HCT116 (cell line): Measurements from ENCODE around the gene C21orf91. TPM values are rescaled to one million over a fixed set of nuclear protein-coding genes. Genes with fewer than 3 reads are reported as not detected.

Experiments
- ATAC-seq: fragments of 200-7000 bp; cut with Tn5 transposase; 2 replicates; pipeline ENCODE4 v1.9.1; 2020; ENCODE audit warnings: mild to moderate bottlenecking, moderate library complexity
- BruUV-seq: library from RNA; stranded (reverse); fragments of 400-500 nt; replicated peaks from 2 replicates; lab custom pipeline; 2021; lab: Mats Ljungman, UMichigan
- CTCF ChIA-PET: fragments of 300-600 bp; sonication (Branson Sonifier 250); formaldehyde crosslinking; loops from one replicate; lab custom pipeline; 2021; ENCODE audit warnings: antibody characterized with exemption; lab: Charles Lee
- POLR2A ChIA-PET: fragments of 300-600, 350-600 bp; sonication (Branson Sonifier 250); formaldehyde crosslinking; loops from one replicate; lab custom pipeline; 2021; ENCODE audit warnings: antibody characterized with exemption; lab: Charles Lee
- RAD21 ChIA-PET, 2 experiments: fragments of 300-600 bp; sonication (Branson Sonifier 250); formaldehyde crosslinking; loops; one replicate each; lab custom pipeline; 2023; ENCODE audit warnings: low total read pairs in 2 of 2; ENCODE audit not compliant: uncharacterized antibody in 2 of 2, unreplicated experiment in 2 of 2, low non-redundant PET in 1 of 2; lab: Charles Lee
- DNase-seq: peaks from one replicate; pipeline ENCODE4 v3.0.0-alpha.2; 2010; ENCODE audit warnings: low read depth, low spot score
- H2AFZ ChIP-seq: fragments of 200-600 bp; shearing (Covaris generic), sonication (generic); 2 replicates; pipeline ENCODE4 v1.6.1; 2017; ENCODE audit warnings: low read depth, mixed run types, mixed read lengths, antibody characterized with exemption, low read length; ENCODE audit not compliant: poor library complexity, severe bottlenecking
- H3K27ac ChIP-seq: 2 replicates; pipeline ENCODE4 v1.5.1; 2012; ENCODE audit warnings: low read depth, low read length
- H3K27me3 ChIP-seq: fragments of 200-600 bp; sonication (generic); 2 replicates; pipeline ENCODE4 v1.6.1; 2016; ENCODE audit warnings: mixed run types, low read length, mixed read lengths; ENCODE audit not compliant: insufficient read depth
- H3K36me3 ChIP-seq, 2 experiments: fragments of 200-500 bp in 1 of 2; fragments of 200-600 bp in 1 of 2; sonication (Bioruptor generic) in 1 of 2; sonication (generic) in 1 of 2; 2 replicates each; pipeline versions ENCODE4 v1.5.1 to v1.6.1; 2014 to 2016; ENCODE audit warnings: low read length in 2 of 2, inconsistent platforms in 1 of 2, mixed read lengths in 1 of 2, mixed run types in 1 of 2; ENCODE audit not compliant: insufficient read depth in 2 of 2, control insufficient read depth in 1 of 2
- H3K4me1 ChIP-seq, 2 experiments: fragments of 200-600 bp in 1 of 2; sonication (generic) in 1 of 2; 2 replicates each; pipeline versions ENCODE4 v1.5.1 to v1.6.1; 2012 to 2017; ENCODE audit warnings: low read length in 2 of 2, inconsistent platforms in 1 of 2, mild to moderate bottlenecking in 1 of 2, mixed read lengths in 1 of 2, mixed run types in 1 of 2, moderate library complexity in 1 of 2; ENCODE audit not compliant: insufficient read depth in 2 of 2, control insufficient read depth in 1 of 2
- H3K4me2 ChIP-seq: fragments of 200-600 bp; sonication (generic); 2 replicates; pipeline ENCODE4 v1.6.1; 2017; ENCODE audit warnings: mixed run types, low read length, mixed read lengths
- H3K4me3 ChIP-seq, 2 experiments: fragments of 200-600 bp in 1 of 2; sonication (generic) in 1 of 2; replicated peaks in 1 of 2; 2 replicates each; pipeline ENCODE4 v1.5.1; 2011 to 2016; ENCODE audit warnings: low read length in 2 of 2, control low read depth in 1 of 2, low read depth in 1 of 2, mild to moderate bottlenecking in 1 of 2, mixed read lengths in 1 of 2, mixed run types in 1 of 2
- H3K79me2 ChIP-seq: fragments of 200-600 bp; sonication (generic); 2 replicates; pipeline ENCODE4 v1.6.1; 2017; ENCODE audit warnings: mild to moderate bottlenecking, mixed run types, low read length, moderate library complexity, mixed read lengths; ENCODE audit not compliant: insufficient read depth
- H3K9ac ChIP-seq: fragments of 200-600 bp; sonication (generic); 2 replicates; pipeline ENCODE4 v1.6.1; 2016; ENCODE audit warnings: low read length, mixed read lengths
- H3K9me2 ChIP-seq: fragments of 200-600 bp; sonication (generic), shearing (Covaris generic); 2 replicates; pipeline ENCODE4 v1.6.1; 2017; ENCODE audit warnings: mixed run types, mild to moderate bottlenecking, moderate library complexity; ENCODE audit not compliant: insufficient read depth
- H3K9me3 ChIP-seq, 2 experiments: fragments of 200-500 bp in 1 of 2; fragments of 200-600 bp in 1 of 2; sonication (Bioruptor generic) in 1 of 2; sonication (generic) in 1 of 2; 2 replicates each; pipeline ENCODE4 v1.6.1; 2014 to 2017; ENCODE audit warnings: low read length in 2 of 2, mixed read lengths in 2 of 2, inconsistent platforms in 1 of 2, low read depth in 1 of 2, mild to moderate bottlenecking in 1 of 2, mixed run types in 1 of 2, moderate library complexity in 1 of 2; ENCODE audit not compliant: control insufficient read depth in 1 of 2, insufficient read depth in 1 of 2
- H4K20me1 ChIP-seq: fragments of 200-600 bp; sonication (generic), shearing (Covaris generic); 2 replicates; pipeline ENCODE4 v1.6.1; 2017; ENCODE audit warnings: mixed run types, mild to moderate bottlenecking, moderate library complexity; ENCODE audit not compliant: insufficient read depth
- CBX3 ChIP-seq: IDR thresholded peaks from 2 replicates; pipeline ENCODE4 v1.6.1; 2012; ENCODE audit warnings: low read depth
- EZH2 ChIP-seq: fragments of 200-600 bp; sonication (generic); IDR thresholded peaks from 2 replicates; pipeline ENCODE4 v1.6.1; 2017; ENCODE audit warnings: antibody characterized with exemption, mixed run types
- EZH2phosphoT487 ChIP-seq: fragments of 200-600 bp; IDR thresholded peaks from 2 replicates; pipeline ENCODE4 v1.6.1; 2018; ENCODE audit warnings: antibody characterized with exemption, borderline replicate concordance
- SIN3A ChIP-seq: IDR thresholded peaks from 2 replicates; pipeline ENCODE4 v1.6.1; 2012; ENCODE audit warnings: low read depth
- TCF7L2 ChIP-seq: IDR thresholded peaks from 2 replicates; pipeline ENCODE4 v1.7.0; 2011; ENCODE audit warnings: borderline replicate concordance, inconsistent platforms; ENCODE audit not compliant: insufficient read depth, insufficient read length; ENCODE audit errors: extremely low read depth
- YY1 ChIP-seq: IDR thresholded peaks from 2 replicates; pipeline ENCODE4 v1.6.1; 2011; ENCODE audit warnings: low read length, low read depth, moderate library complexity, mild to moderate bottlenecking; ENCODE audit not compliant: insufficient replicate concordance; ENCODE audit errors: extremely low read depth
- ZFX ChIP-seq: fragments of 450-650 bp; IDR thresholded peaks from 2 replicates; pipeline ENCODE4 v1.6.1; 2017
- intact Hi-C: fragments of 100-400 bp; cut with micrococcal nuclease; formaldehyde crosslinking; loops from 2 replicates; pipeline ENCODE4 v1.10.0; 2022
- total RNA-seq: library from RNA; stranded (reverse); gene quantifications from one replicate; pipeline ENCODE4 v1.2.1, GENCODE V29; 2021; ENCODE audit not compliant: unreplicated experiment
- TF ChIP-seq, protein P1 (sequence below): IDR thresholded peaks from 2 replicates; pipeline ENCODE4 v1.6.1; 2011; ENCODE audit warnings: mild to moderate bottlenecking, low read length, moderate library complexity; ENCODE audit not compliant: insufficient replicate concordance; ENCODE audit errors: extremely low read depth
- TF ChIP-seq, protein P2 (sequence below): IDR thresholded peaks from 2 replicates; pipeline ENCODE4 v1.6.1; 2012; ENCODE audit warnings: low read depth
- TF ChIP-seq, protein P3 (sequence below): IDR thresholded peaks from 2 replicates; pipeline ENCODE4 v1.6.1; 2012

The C21orf91 gene
- total RNA-seq, 1 experiment from 2014 or later, result 17.7 TPM

DNA sequence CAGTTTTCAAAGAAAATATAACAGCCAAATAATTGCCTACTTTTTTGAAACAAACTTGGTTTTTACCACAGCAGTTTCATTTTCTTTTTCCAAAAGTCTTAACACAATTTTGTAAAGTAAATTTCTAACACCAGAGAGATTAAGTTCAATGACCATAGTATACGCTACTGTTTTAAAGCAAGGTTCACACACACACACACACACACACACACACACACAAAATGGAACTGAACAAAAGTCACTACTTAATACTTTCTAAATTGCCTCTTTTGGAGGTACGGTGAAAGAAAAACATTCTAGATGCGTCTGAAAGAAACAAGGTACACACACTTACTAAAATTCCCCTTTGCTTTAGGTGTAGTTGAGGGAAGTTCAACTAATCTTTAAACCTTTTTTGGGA is 30.1 kb downstream of the C21orf91 start:
- DNase-seq, result no peak
- Histone ChIP-seq H3K4me2 (no peak overlapping the region), H2AFZ (no peak overlapping the region), H3K9ac (no peak overlapping the region), H3K36me3 (peaks cover 0 to 5% of the 10 kb centered on the region in 2 experiments; a peak in 1 of 4 replicates), H3K4me1 (no peaks in the 10 kb centered on the region), H4K20me1 (no peaks in the 10 kb centered on the region), H3K27me3 (no peaks in the 10 kb centered on the region), H3K9me3 (no peaks in the 10 kb centered on the region), H3K9me2 (no peaks in the 10 kb centered on the region), H3K79me2 (no peaks in the 10 kb centered on the region), H3K4me3 (no peak overlapping the region), H3K27ac (no peak overlapping the region)
- no peak for ATAC-seq
- BruUV-seq, result no TSS peak
- POLR2A ChIA-PET, result no interaction called here
- CTCF ChIA-PET, result no interaction called here
- RAD21 ChIA-PET, result no interaction called here
- intact Hi-C loops, result no loop called here
- TF ChIP-seq, protein P1, sequence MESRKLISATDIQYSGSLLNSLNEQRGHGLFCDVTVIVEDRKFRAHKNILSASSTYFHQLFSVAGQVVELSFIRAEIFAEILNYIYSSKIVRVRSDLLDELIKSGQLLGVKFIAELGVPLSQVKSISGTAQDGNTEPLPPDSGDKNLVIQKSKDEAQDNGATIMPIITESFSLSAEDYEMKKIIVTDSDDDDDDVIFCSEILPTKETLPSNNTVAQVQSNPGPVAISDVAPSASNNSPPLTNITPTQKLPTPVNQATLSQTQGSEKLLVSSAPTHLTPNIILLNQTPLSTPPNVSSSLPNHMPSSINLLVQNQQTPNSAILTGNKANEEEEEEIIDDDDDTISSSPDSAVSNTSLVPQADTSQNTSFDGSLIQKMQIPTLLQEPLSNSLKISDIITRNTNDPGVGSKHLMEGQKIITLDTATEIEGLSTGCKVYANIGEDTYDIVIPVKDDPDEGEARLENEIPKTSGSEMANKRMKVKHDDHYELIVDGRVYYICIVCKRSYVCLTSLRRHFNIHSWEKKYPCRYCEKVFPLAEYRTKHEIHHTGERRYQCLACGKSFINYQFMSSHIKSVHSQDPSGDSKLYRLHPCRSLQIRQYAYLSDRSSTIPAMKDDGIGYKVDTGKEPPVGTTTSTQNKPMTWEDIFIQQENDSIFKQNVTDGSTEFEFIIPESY, result no peak
- TF ChIP-seq, protein P2, sequence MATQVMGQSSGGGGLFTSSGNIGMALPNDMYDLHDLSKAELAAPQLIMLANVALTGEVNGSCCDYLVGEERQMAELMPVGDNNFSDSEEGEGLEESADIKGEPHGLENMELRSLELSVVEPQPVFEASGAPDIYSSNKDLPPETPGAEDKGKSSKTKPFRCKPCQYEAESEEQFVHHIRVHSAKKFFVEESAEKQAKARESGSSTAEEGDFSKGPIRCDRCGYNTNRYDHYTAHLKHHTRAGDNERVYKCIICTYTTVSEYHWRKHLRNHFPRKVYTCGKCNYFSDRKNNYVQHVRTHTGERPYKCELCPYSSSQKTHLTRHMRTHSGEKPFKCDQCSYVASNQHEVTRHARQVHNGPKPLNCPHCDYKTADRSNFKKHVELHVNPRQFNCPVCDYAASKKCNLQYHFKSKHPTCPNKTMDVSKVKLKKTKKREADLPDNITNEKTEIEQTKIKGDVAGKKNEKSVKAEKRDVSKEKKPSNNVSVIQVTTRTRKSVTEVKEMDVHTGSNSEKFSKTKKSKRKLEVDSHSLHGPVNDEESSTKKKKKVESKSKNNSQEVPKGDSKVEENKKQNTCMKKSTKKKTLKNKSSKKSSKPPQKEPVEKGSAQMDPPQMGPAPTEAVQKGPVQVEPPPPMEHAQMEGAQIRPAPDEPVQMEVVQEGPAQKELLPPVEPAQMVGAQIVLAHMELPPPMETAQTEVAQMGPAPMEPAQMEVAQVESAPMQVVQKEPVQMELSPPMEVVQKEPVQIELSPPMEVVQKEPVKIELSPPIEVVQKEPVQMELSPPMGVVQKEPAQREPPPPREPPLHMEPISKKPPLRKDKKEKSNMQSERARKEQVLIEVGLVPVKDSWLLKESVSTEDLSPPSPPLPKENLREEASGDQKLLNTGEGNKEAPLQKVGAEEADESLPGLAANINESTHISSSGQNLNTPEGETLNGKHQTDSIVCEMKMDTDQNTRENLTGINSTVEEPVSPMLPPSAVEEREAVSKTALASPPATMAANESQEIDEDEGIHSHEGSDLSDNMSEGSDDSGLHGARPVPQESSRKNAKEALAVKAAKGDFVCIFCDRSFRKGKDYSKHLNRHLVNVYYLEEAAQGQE, result no peak
- TF ChIP-seq CBX3, result no peak
- TF ChIP-seq ZFX, result no peak
- TF ChIP-seq EZH2, result no peak
- no peak for TF ChIP-seq TCF7L2
- TF ChIP-seq YY1, result no peak
- TF ChIP-seq EZH2phosphoT487, result no peak
- TF ChIP-seq, protein P3, sequence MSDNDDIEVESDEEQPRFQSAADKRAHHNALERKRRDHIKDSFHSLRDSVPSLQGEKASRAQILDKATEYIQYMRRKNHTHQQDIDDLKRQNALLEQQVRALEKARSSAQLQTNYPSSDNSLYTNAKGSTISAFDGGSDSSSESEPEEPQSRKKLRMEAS, result no peak
- TF ChIP-seq SIN3A, result no peak
